PC-3 (cell line): Measurements from ENCODE around the gene CROCC.

Source experiments
- EZH2 ChIP-seq: fragments of 300-600 bp; sonication (generic); IDR thresholded peaks from one replicate; pipeline ENCODE4 v1.6.1; 2017; ENCODE audit warnings: antibody characterized with exemption, mild to moderate bottlenecking, low read length; ENCODE audit not compliant: unreplicated experiment
- EZH2phosphoT487 ChIP-seq: fragments of 300-600 bp; sonication (generic); IDR thresholded peaks from 2 replicates; pipeline ENCODE4 v1.6.1; 2018; ENCODE audit warnings: mild to moderate bottlenecking, antibody characterized with exemption, low read length, borderline replicate concordance
- TF ChIP-seq, protein P1 (sequence below): fragments of 300-600 bp; sonication (generic); conservative IDR thresholded peaks from 2 replicates; pipeline ENCODE4 v1.5.1; 2017; ENCODE audit warnings: antibody characterized with exemption, low read depth, mild to moderate bottlenecking, low read length

DNA sequence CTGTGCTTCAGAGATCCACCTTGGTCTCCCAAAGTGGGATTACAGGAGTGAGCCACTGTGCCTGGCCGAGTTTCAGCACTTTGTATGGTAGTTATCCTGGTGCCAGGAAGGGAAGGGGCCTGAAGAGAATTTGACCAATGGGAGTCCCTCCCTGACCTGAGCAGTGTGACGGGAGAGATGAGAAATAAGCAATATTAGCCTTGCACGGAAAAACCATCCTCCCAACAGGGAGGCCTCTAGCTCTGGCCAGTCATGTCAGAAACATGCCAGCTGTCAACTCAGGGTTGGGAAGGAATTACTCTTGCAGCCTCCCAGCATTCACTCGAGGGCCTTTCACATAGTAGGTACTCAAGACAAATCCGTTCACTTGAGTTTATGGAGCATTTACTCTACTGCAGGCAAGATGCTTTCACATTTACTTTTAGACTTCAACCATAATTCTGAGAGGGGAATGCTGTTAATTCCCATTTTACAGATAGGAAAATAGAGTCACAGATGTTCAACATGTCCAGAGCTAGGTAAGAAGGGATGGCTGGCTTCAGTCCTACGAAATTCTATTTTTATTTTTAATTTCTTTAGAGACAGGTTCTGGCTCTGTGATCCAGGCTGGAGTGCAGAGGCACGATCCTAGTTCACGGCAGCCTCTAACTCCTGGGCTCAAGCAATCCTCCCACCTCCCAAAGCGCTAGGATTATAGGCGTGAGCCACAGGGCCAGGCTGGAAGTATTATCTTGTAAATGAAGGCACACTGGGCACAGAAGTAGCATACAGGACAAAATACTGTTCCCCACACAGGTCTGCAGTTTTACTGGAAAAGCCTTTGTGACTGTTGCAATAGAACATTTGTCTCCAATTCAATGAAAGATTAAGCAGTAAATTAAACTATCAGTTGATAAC lies 93.2 kb downstream of the CROCC start:
- TF ChIP-seq EZH2 = no peak
- TF ChIP-seq, protein P1, sequence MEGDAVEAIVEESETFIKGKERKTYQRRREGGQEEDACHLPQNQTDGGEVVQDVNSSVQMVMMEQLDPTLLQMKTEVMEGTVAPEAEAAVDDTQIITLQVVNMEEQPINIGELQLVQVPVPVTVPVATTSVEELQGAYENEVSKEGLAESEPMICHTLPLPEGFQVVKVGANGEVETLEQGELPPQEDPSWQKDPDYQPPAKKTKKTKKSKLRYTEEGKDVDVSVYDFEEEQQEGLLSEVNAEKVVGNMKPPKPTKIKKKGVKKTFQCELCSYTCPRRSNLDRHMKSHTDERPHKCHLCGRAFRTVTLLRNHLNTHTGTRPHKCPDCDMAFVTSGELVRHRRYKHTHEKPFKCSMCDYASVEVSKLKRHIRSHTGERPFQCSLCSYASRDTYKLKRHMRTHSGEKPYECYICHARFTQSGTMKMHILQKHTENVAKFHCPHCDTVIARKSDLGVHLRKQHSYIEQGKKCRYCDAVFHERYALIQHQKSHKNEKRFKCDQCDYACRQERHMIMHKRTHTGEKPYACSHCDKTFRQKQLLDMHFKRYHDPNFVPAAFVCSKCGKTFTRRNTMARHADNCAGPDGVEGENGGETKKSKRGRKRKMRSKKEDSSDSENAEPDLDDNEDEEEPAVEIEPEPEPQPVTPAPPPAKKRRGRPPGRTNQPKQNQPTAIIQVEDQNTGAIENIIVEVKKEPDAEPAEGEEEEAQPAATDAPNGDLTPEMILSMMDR = no peak
- no peak for TF ChIP-seq EZH2phosphoT487
